GM23338 (cell line): ENCODE data around the gene SMARCA2. TPM values are rescaled to one million over a fixed set of nuclear protein-coding genes. Genes with fewer than 3 reads are reported as not detected.

Source experiments
- ATAC-seq: fragments of 200-7000 bp; cut with Tn5 transposase; 3 replicates; pipeline ENCODE4 v1.9.1; 2020
- DNase-seq: peaks from one replicate; pipeline ENCODE4 v3.0.0-alpha.2; 2015; ENCODE audit warnings: low spot score
- H2AFZ ChIP-seq: fragments of 200-600 bp; sonication (generic); 2 replicates; pipeline ENCODE4 v1.8.0; 2016; ENCODE audit warnings: antibody characterized with exemption, mild to moderate bottlenecking, moderate library complexity
- H3F3A ChIP-seq: fragments of 200-600 bp; sonication (generic); replicated peaks from 2 replicates; pipeline ENCODE4 v1.8.0; 2017; ENCODE audit warnings: antibody characterized with exemption, mixed run types, low read depth
- H3K27ac ChIP-seq: fragments of 200-600 bp; sonication (generic); 2 replicates; pipeline ENCODE4 v1.6.1; 2016; ENCODE audit warnings: low read depth
- H3K27me3 ChIP-seq: fragments of 200-600 bp; sonication (generic); 2 replicates; pipeline ENCODE4 v1.8.0; 2016; ENCODE audit warnings: mild to moderate bottlenecking, mixed run types, moderate library complexity; ENCODE audit not compliant: insufficient read depth
- H3K36me3 ChIP-seq: fragments of 200-600 bp; sonication (generic); 2 replicates; pipeline ENCODE4 v1.8.0; 2016; ENCODE audit warnings: mild to moderate bottlenecking; ENCODE audit not compliant: insufficient read depth
- H3K4me1 ChIP-seq: fragments of 200-600 bp; sonication (generic); 2 replicates; pipeline ENCODE4 v1.8.0; 2016; ENCODE audit warnings: mild to moderate bottlenecking, moderate library complexity; ENCODE audit not compliant: insufficient read depth
- H3K4me2 ChIP-seq: fragments of 200-600 bp; sonication (generic); 2 replicates; pipeline ENCODE4 v1.7.1; 2017; ENCODE audit warnings: mixed run types
- H3K4me3 ChIP-seq: fragments of 200-600 bp; sonication (generic); 2 replicates; pipeline ENCODE4 v1.6.1; 2016; ENCODE audit warnings: mixed run types
- H3K79me2 ChIP-seq: fragments of 200-600 bp; sonication (generic); replicated peaks from 2 replicates; pipeline ENCODE4 v1.8.0; 2017; ENCODE audit warnings: mild to moderate bottlenecking; ENCODE audit not compliant: insufficient read depth
- H3K9me2 ChIP-seq: fragments of 200-600 bp; sonication (generic); 2 replicates; pipeline ENCODE4 v1.8.0; 2017; ENCODE audit not compliant: insufficient read depth
- H4K20me1 ChIP-seq: fragments of 200-600 bp; sonication (generic); replicated peaks from 2 replicates; pipeline ENCODE4 v1.8.0; 2017; ENCODE audit warnings: mild to moderate bottlenecking; ENCODE audit not compliant: insufficient read depth
- H3K27ac Mint-ChIP-seq: 2 replicates; pipeline ENCODE4 v1.8.0; 2020; ENCODE audit warnings: inconsistent platforms, mild to moderate bottlenecking, moderate library complexity, mixed read lengths
- H3K27me3 Mint-ChIP-seq: 3 replicates; pipeline ENCODE4 v1.8.0; 2022; ENCODE audit warnings: low read depth, mild to moderate bottlenecking, moderate library complexity, mixed read lengths, inconsistent platforms; ENCODE audit not compliant: insufficient read depth, poor library complexity
- H3K36me3 Mint-ChIP-seq: 3 replicates; pipeline ENCODE4 v1.8.0; 2021; ENCODE audit warnings: low read depth, mild to moderate bottlenecking, inconsistent platforms, moderate library complexity, mixed read lengths
- H3K4me1 Mint-ChIP-seq: 3 replicates; pipeline ENCODE4 v1.8.0; 2020; ENCODE audit warnings: mild to moderate bottlenecking, inconsistent platforms, mixed read lengths
- H3K4me3 Mint-ChIP-seq: 3 replicates; pipeline ENCODE4 v1.8.0; 2021; ENCODE audit warnings: moderate library complexity, mild to moderate bottlenecking, inconsistent platforms, mixed read lengths
- H3K9me3 Mint-ChIP-seq: 3 replicates; pipeline ENCODE4 v1.8.0; 2020; ENCODE audit warnings: moderate library complexity, mild to moderate bottlenecking, inconsistent platforms, mixed read lengths
- CREB1 ChIP-seq: fragments of 250-450 bp; sonication (Bioruptor Pico); IDR thresholded peaks from 2 replicates; pipeline ENCODE4 v1.5.0; 2020; ENCODE audit warnings: low read depth, mild to moderate bottlenecking, moderate library complexity
- EZH2 ChIP-seq: fragments of 200-600 bp; sonication (generic); IDR thresholded peaks from one replicate; pipeline ENCODE4 v1.8.0; 2017; ENCODE audit warnings: antibody characterized with exemption, mild to moderate bottlenecking, low read depth; ENCODE audit not compliant: unreplicated experiment
- EZH2phosphoT487 ChIP-seq: fragments of 200-600 bp; sonication (generic); IDR thresholded peaks from one replicate; pipeline ENCODE4 v1.8.1; 2018; ENCODE audit warnings: antibody characterized with exemption; ENCODE audit not compliant: unreplicated experiment
- NANOG ChIP-seq: IDR thresholded peaks from 2 replicates; pipeline ENCODE4 v1.6.1; 2016; ENCODE audit warnings: antibody characterized with exemption, borderline replicate concordance
- POLR2AphosphoS5 ChIP-seq: IDR thresholded peaks from 2 replicates; pipeline ENCODE4 v1.6.1; 2016; ENCODE audit warnings: antibody characterized with exemption, low read depth
- STAT1 ChIP-seq: IDR thresholded peaks from one replicate; pipeline ENCODE4 v1.6.1; 2016; ENCODE audit warnings: antibody characterized with exemption; ENCODE audit not compliant: unreplicated experiment
- ZNF114 ChIP-seq: fragments of 250-450 bp; sonication (Bioruptor Pico); IDR thresholded peaks from 2 replicates; pipeline ENCODE4 v1.5.0; 2020; ENCODE audit warnings: mild to moderate bottlenecking, moderate library complexity
- ZNF331 ChIP-seq: fragments of 250-450 bp; sonication (Bioruptor Pico); IDR thresholded peaks from 2 replicates; pipeline ENCODE4 v1.5.0; 2020; ENCODE audit warnings: low read depth, mild to moderate bottlenecking, moderate library complexity
- ZNF462 ChIP-seq: fragments of 250-450 bp; sonication (Bioruptor Pico); IDR thresholded peaks from 2 replicates; pipeline ENCODE4 v1.5.0; 2020; ENCODE audit warnings: mild to moderate bottlenecking, moderate library complexity
- polyA plus RNA-seq: library from polyadenylated mRNA; unstranded; fragments of >200 nt; fragmentation: Nextera tagmentation; extraction: Ambion mirVana; gene quantifications from 2 replicates; pipeline ENCODE4 v1.2.1, GENCODE V29; 2016
- total RNA-seq: library from RNA; depleted of rRNA; stranded (reverse); fragments of >200 nt; shearing (Covaris generic); gene quantifications from 2 replicates; pipeline ENCODE4 v1.2.3, GENCODE V29; 2014

The SMARCA2 gene
- total and polyA plus RNA-seq, 2 experiments from 2014 or later, result 21.7 to 21.9 TPM

- TF ChIP-seq ZNF462 (CRISPR knock-in tag) (no peak), EZH2 (no peak)
Observed at GRCh38 chr9:2047144-2047671, 32.1 kb downstream of the SMARCA2 start (continued).

GRCh38 chr9:2047916-2048315 is 32.8 kb downstream of the SMARCA2 start:
- Histone ChIP-seq H2AFZ (no peak overlapping the region), H3K9me2 (no peaks in the 10 kb centered on the region), H3K27me3 (peaks cover 15% of the 10 kb centered on the region), H3K4me3 (peak overlapping the region; percentile 45; the same call in 1 of the 2 replicates), H3F3A (no peaks in the 10 kb centered on the region), H3K4me2 (peak overlapping the region; percentile 65; the same call in 1 of the 2 replicates), H3K79me2 (no peaks in the 10 kb centered on the region), H3K4me1 (peaks cover 4% of the 10 kb centered on the region; the same call in 1 of the 2 replicates), H3K36me3 (no peaks in the 10 kb centered on the region), H4K20me1 (no peaks in the 10 kb centered on the region), H3K27ac (no peak overlapping the region)
- peak overlapping the region; percentile 69 for H3K4me3 Mint-ChIP-seq
- no peaks in the 10 kb centered on the region for H3K36me3 Mint-ChIP-seq
- H3K9me3 Mint-ChIP-seq, result no peaks in the 10 kb centered on the region
- H3K4me1 Mint-ChIP-seq, result peaks cover 15% of the 10 kb centered on the region
- DNase-seq (no peak), ATAC-seq (peak; percentile 44)
- H3K27ac Mint-ChIP-seq, result no peak overlapping the region
- peaks cover 16% of the 10 kb centered on the region for H3K27me3 Mint-ChIP-seq
- TF ChIP-seq ZNF114 (CRISPR knock-in tag), result no peak
- TF ChIP-seq NANOG, result no peak
- TF ChIP-seq EZH2, result no peak
- TF ChIP-seq CREB1 (CRISPR knock-in tag), result no peak
- TF ChIP-seq STAT1, result no peak
- no peak for TF ChIP-seq ZNF331 (CRISPR knock-in tag)
- TF ChIP-seq ZNF462 (CRISPR knock-in tag), result no peak
- no peak for TF ChIP-seq POLR2AphosphoS5
- TF ChIP-seq EZH2phosphoT487, result no peak
